H1 (cell line): ENCODE data around the gene TP63. TPM values are rescaled to one million over a fixed set of nuclear protein-coding genes. Genes with fewer than 3 reads are reported as not detected.

Experiments
- CTCF ChIA-PET: fragments of 300-600 bp; sonication (Branson Sonifier 250); formaldehyde crosslinking; loops from one replicate; lab custom pipeline; 2021; ENCODE audit not compliant: partially characterized antibody; lab: Charles Lee
- POLR2A ChIA-PET: fragments of 300-600 bp; sonication (Branson Sonifier 250); formaldehyde crosslinking; loops from one replicate; lab custom pipeline; 2021; ENCODE audit warnings: inconsistent platforms; ENCODE audit not compliant: partially characterized antibody; lab: Charles Lee
- DNase-seq, 2 experiments: peaks; one replicate each; pipeline versions ENCODE4 v3.0.0 to v3.0.0-alpha.2; 2010 to 2022; ENCODE audit warnings: low spot score in 2 of 2, low read depth in 1 of 2, mixed read lengths in 1 of 2
- FAIRE-seq: peaks from 2 replicates; lab custom pipeline; 2011; peaks lifted over from hg19 to GRCh38; lab: Jason Lieb, UNC
- H2AFZ ChIP-seq: 2 replicates; pipeline ENCODE4 v1.8.1; 2012; ENCODE audit warnings: low read length, inconsistent platforms
- H2AK5ac ChIP-seq: 2 replicates; pipeline ENCODE4 v1.6.1; 2013; ENCODE audit warnings: low read depth, low read length
- H2BK120ac ChIP-seq: replicated peaks from 2 replicates; pipeline ENCODE3; 2013; ENCODE audit warnings: low read depth, low read length, inconsistent platforms
- H2BK12ac ChIP-seq: 2 replicates; pipeline ENCODE4 v1.6.1; 2013; ENCODE audit warnings: low read depth, low read length
- H2BK15ac ChIP-seq: 2 replicates; pipeline ENCODE4 v1.6.1; 2013; ENCODE audit warnings: low read length
- H2BK20ac ChIP-seq: 2 replicates; pipeline ENCODE4 v1.6.1; 2013; ENCODE audit warnings: low read length
- H2BK5ac ChIP-seq: 2 replicates; pipeline ENCODE4 v1.6.1; 2013; ENCODE audit warnings: low read depth, low read length
- H3K14ac ChIP-seq: 2 replicates; pipeline ENCODE4 v1.6.1; 2013; ENCODE audit warnings: inconsistent platforms; ENCODE audit not compliant: insufficient read length
- H3K18ac ChIP-seq: 2 replicates; pipeline ENCODE4 v1.6.1; 2013; ENCODE audit warnings: low read length; ENCODE audit errors: extremely low read depth
- H3K23ac ChIP-seq: 2 replicates; pipeline ENCODE4 v1.6.1; 2013; ENCODE audit warnings: inconsistent platforms; ENCODE audit not compliant: insufficient read length
- H3K23me2 ChIP-seq: 2 replicates; pipeline ENCODE4 v1.6.1; 2013; ENCODE audit warnings: low read depth, low read length
- H3K27ac ChIP-seq: 2 replicates; pipeline ENCODE4 v1.6.1; 2011; ENCODE audit warnings: low read depth, low read length, inconsistent platforms
- H3K27me3 ChIP-seq, 4 experiments: replicated peaks in 1 of 4; 1 replicate in 1 of 4; 2 replicates in 3 of 4; pipeline versions ENCODE4 v1.6.1 to v1.8.1; 2011 to 2013; ENCODE audit warnings: low read length in 3 of 4, mild to moderate bottlenecking in 3 of 4, inconsistent platforms in 2 of 4, mixed read lengths in 2 of 4, moderate library complexity in 1 of 4; ENCODE audit not compliant: control insufficient read depth in 3 of 4, insufficient read depth in 3 of 4; ENCODE audit errors: extremely low read depth in 1 of 4
- H3K36me3 ChIP-seq, 4 experiments: 2 replicates each; pipeline versions ENCODE4 v1.6.1 to v1.8.1; 2011 to 2013; ENCODE audit warnings: mild to moderate bottlenecking in 4 of 4, low read length in 3 of 4, moderate library complexity in 2 of 4, control low read depth in 1 of 4, inconsistent platforms in 1 of 4; ENCODE audit not compliant: insufficient read depth in 4 of 4, control insufficient read depth in 2 of 4
- H3K4ac ChIP-seq: replicated peaks from 2 replicates; pipeline ENCODE3; 2013; ENCODE audit warnings: low read length, low read depth, mixed read lengths, inconsistent platforms; ENCODE audit not compliant: insufficient read length
- H3K4me1 ChIP-seq, 4 experiments: replicated peaks in 1 of 4; 1 replicate in 1 of 4; 2 replicates in 3 of 4; pipeline versions ENCODE4 v1.6.1 to v1.8.1; 2011 to 2013; ENCODE audit warnings: low read length in 3 of 4, inconsistent platforms in 2 of 4, mixed read lengths in 1 of 4; ENCODE audit not compliant: insufficient read depth in 4 of 4, control insufficient read depth in 3 of 4
- H3K4me2 ChIP-seq, 2 experiments: 2 replicates each; pipeline versions ENCODE4 v1.6.1 to v1.8.1; 2011 to 2013; ENCODE audit warnings: low read depth in 2 of 2, low read length in 2 of 2, control low read depth in 1 of 2, inconsistent platforms in 1 of 2, mild to moderate bottlenecking in 1 of 2; ENCODE audit not compliant: insufficient read depth in 1 of 2
- H3K4me3 ChIP-seq, 4 experiments: fragments of 200-600, 300-600 bp in 1 of 4; sonication (generic), shearing (Covaris generic), sonication (Bioruptor Twin) in 1 of 4; 2 replicates each; pipeline versions ENCODE4 v1.5.1 to v1.8.1; 2011 to 2016; ENCODE audit warnings: low read length in 4 of 4, low read depth in 3 of 4, control low read depth in 2 of 4, inconsistent platforms in 2 of 4, mild to moderate bottlenecking in 2 of 4, mixed read lengths in 1 of 4, moderate library complexity in 1 of 4; ENCODE audit not compliant: insufficient read depth in 2 of 4; ENCODE audit errors: extremely low read depth in 1 of 4
- H3K56ac ChIP-seq: replicated peaks from 2 replicates; pipeline ENCODE3; 2013; ENCODE audit warnings: low read depth, mild to moderate bottlenecking, mixed read lengths, low read length, inconsistent platforms; ENCODE audit not compliant: insufficient read length
- H3K79me1 ChIP-seq: 2 replicates; pipeline ENCODE4 v1.6.1; 2013; ENCODE audit warnings: low read depth, low read length, control low read depth
- H3K79me2 ChIP-seq, 2 experiments: 2 replicates each; pipeline versions ENCODE4 v1.6.1 to v1.8.1; 2012 to 2013; ENCODE audit warnings: low read length in 2 of 2, mild to moderate bottlenecking in 2 of 2, inconsistent platforms in 1 of 2; ENCODE audit not compliant: insufficient read depth in 2 of 2, control insufficient read depth in 1 of 2
- H3K9ac ChIP-seq, 4 experiments: replicated peaks in 1 of 4; 1 replicate in 1 of 4; 2 replicates in 3 of 4; pipeline versions ENCODE4 v1.6.1 to v1.8.1; 2011 to 2013; ENCODE audit warnings: low read depth in 3 of 4, low read length in 3 of 4, control low read depth in 2 of 4, mild to moderate bottlenecking in 2 of 4, moderate library complexity in 2 of 4, inconsistent platforms in 1 of 4; ENCODE audit errors: extremely low read depth in 1 of 4
- H3K9me3 ChIP-seq, 2 experiments: 2 replicates each; pipeline versions ENCODE4 v1.6.1 to v1.8.1; 2012 to 2013; ENCODE audit warnings: mild to moderate bottlenecking in 2 of 2, moderate library complexity in 2 of 2, control low read depth in 1 of 2, inconsistent platforms in 1 of 2, low read depth in 1 of 2, low read length in 1 of 2, mixed read lengths in 1 of 2; ENCODE audit not compliant: insufficient read depth in 2 of 2
- H4K20me1 ChIP-seq, 2 experiments: replicated peaks in 1 of 2; 2 replicates each; pipeline versions ENCODE3 to v1.8.1; 2011 to 2013; ENCODE audit warnings: inconsistent platforms in 2 of 2, low read length in 2 of 2, mild to moderate bottlenecking in 1 of 2; ENCODE audit not compliant: insufficient read depth in 2 of 2, control insufficient read depth in 1 of 2
- H4K5ac ChIP-seq: 2 replicates; pipeline ENCODE4 v1.6.1; 2013; ENCODE audit warnings: low read length, low read depth, mixed read lengths, inconsistent platforms; ENCODE audit not compliant: insufficient read length
- H4K8ac ChIP-seq: 2 replicates; pipeline ENCODE4 v1.8.0; 2013; ENCODE audit warnings: mild to moderate bottlenecking, moderate library complexity, low read length, inconsistent platforms; ENCODE audit not compliant: insufficient read depth; ENCODE audit errors: extremely low read depth
- H4K91ac ChIP-seq: replicated peaks from 2 replicates; pipeline ENCODE3; 2013; ENCODE audit warnings: low read length, mixed read lengths, inconsistent platforms; ENCODE audit not compliant: insufficient read length
- WGBS, 2 experiments: shearing (Covaris generic) in 1 of 2; methylation state at CpG; one replicate each; pipeline versions ENCODE4 v1.1.6 to v1.1.7; 2013 to 2015; ENCODE audit warnings: low lambda C conversion rate in 2 of 2, mixed read lengths in 2 of 2, inconsistent platforms in 1 of 2, low coverage in 1 of 2, missing lambda C conversion rate in 1 of 2; ENCODE audit not compliant: insufficient replicate concordance in 2 of 2, insufficient coverage in 1 of 2, insufficient read length in 1 of 2; ENCODE audit errors: extremely low coverage in 1 of 2, missing lambda C conversion rate in 1 of 2; 5-methylcytosine and 5-hydroxymethylcytosine counted together
- polyA plus RNA-seq, 7 experiments: library from polyadenylated mRNA; depleted of rRNA in 3 of 7; stranded (reverse) in 5 of 7; unstranded in 2 of 7; fragments of >200 nt in 5 of 7; fragments of 200-250 nt in 2 of 7; gene quantifications; 1 replicate in 5 of 7; 2 replicates in 1 of 7; 4 replicates in 1 of 7; pipeline versions ENCODE4 v1.2.1 to v1.2.3, GENCODE V29; 2011 to 2013; ENCODE audit warnings: missing spikeins in 2 of 7, mixed read lengths in 2 of 7
- total RNA-seq: library from RNA; stranded (reverse); fragmentation: NEBNext Ultra II Directional; extraction: Animal tissue kit (Norgen Biotek cat#: 25700); gene quantifications from 2 replicates; pipeline ENCODE4 v1.2.1, GENCODE V29; 2021

The TP63 gene
- total and polyA plus RNA-seq, 2 of the 8 experiments (the other 6 are each of a cell fraction or from before 2014, with no cell fraction given) = not detected

DNA sequence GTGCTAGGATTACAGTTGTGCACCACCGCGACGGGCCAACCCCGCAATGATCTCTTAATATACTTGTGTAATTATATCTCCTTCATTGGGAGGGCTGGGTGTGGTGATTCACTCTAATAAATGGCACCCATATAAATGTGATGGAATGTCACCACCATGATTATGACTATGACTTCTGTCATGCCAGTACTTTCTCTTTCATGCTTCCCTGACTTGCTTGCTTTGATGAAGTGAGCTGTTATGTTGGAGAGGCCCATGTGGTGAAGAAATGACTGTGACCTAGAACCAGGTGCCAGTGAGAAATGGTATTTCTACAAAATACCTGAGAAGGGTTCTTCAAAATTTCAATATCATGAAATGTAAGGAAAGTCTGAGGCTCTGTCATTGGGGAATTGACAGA is 24.4 kb upstream of the TP63 start:
- Histone ChIP-seq H3K4me2 (no peak overlapping the region), H4K20me1 (no peaks in the 10 kb centered on the region), H4K8ac (no peak overlapping the region), H3K79me1 (no peaks in the 10 kb centered on the region), H3K23ac (no peak overlapping the region), H3K79me2 (no peaks in the 10 kb centered on the region), H2BK5ac (no peak overlapping the region), H3K36me3 (no peaks in the 10 kb centered on the region), H3K18ac (no peak overlapping the region), H3K4ac (no peak overlapping the region), H4K5ac (no peak overlapping the region), H4K91ac (no peak overlapping the region), H3K9me3 (no peaks in the 10 kb centered on the region), H3K27ac (no peak overlapping the region), H2BK20ac (no peak overlapping the region), H3K9ac (no peak overlapping the region), H3K4me1 (no peaks in the 10 kb centered on the region), H3K56ac (no peak overlapping the region), H2BK15ac (no peak overlapping the region), H3K23me2 (no peaks in the 10 kb centered on the region), H3K27me3 (peaks cover 0 to 1% (median 0%) of the 10 kb centered on the region in 4 experiments; a peak in 1 of 7 replicates), H2BK12ac (no peak overlapping the region), H2AFZ (no peak overlapping the region), H3K14ac (no peak overlapping the region), H2BK120ac (no peak overlapping the region), H2AK5ac (no peak overlapping the region), H3K4me3 (no peak overlapping the region)
- DNase-seq (no peak), FAIRE-seq (no peak)
- POLR2A ChIA-PET = no interaction called here
- 91% methylated on average over 4 of the region's 4 CpGs; no CpG with 5 or more reads in 1 of the 2 experiments for WGBS, 2 experiments
- CTCF ChIA-PET = no interaction called here
